HepG2 (cell line): Measurements from ENCODE around the gene ADAMTS20. TPM values are rescaled to one million over a fixed set of nuclear protein-coding genes. Genes with fewer than 3 reads are reported as not detected.

Experiments used
- ATAC-seq: fragments of 200-7000 bp; cut with Tn5 transposase; 3 replicates; pipeline ENCODE4 v1.9.1; 2020; ENCODE audit warnings: mild to moderate bottlenecking, moderate library complexity
- BruUV-seq: library from RNA; stranded (reverse); fragments of 400-500 nt; replicated peaks from 2 replicates; lab custom pipeline; 2021; lab: Mats Ljungman, UMichigan
- CTCF ChIA-PET: fragments of 300-600 bp; formaldehyde crosslinking; extraction: SDS; loops from one replicate; lab custom pipeline; 2021; ENCODE audit warnings: low total read pairs, inconsistent platforms, low intra/inter-chr PET ratio; lab: Yijun Ruan, JAX
- POLR2A ChIA-PET: fragments of 350-600 bp; sonication (Branson Sonifier 250); formaldehyde crosslinking; loops from one replicate; lab custom pipeline; 2020; ENCODE audit warnings: antibody characterized with exemption, inconsistent platforms; lab: Yijun Ruan, JAX
- DNase-seq: peaks from one replicate; pipeline ENCODE4 v3.0.0-alpha.2; 2015; ENCODE audit warnings: low spot score
- FAIRE-seq: peaks from 3 replicates; lab custom pipeline; 2011; peaks lifted over from hg19 to GRCh38; lab: Jason Lieb, UNC
- H2AFZ ChIP-seq: one replicate; pipeline ENCODE4 v1.6.1; 2011; ENCODE audit warnings: low read length, inconsistent platforms
- H3K27ac ChIP-seq: fragments of 300-600 bp; 3 replicates; pipeline ENCODE4 v1.8.0; 2011; ENCODE audit warnings: mixed run types, mild to moderate bottlenecking, mixed read lengths, low read length, inconsistent platforms; ENCODE audit not compliant: insufficient read depth; ENCODE audit errors: extremely low read length
- H3K27me3 ChIP-seq, 2 experiments: fragments of 200-600 bp in 1 of 2; 2 replicates in 1 of 2; 3 replicates in 1 of 2; pipeline versions ENCODE4 v1.6.0 to v1.8.0; 2011; ENCODE audit warnings: low read length in 2 of 2, mild to moderate bottlenecking in 2 of 2, moderate library complexity in 2 of 2, inconsistent platforms in 1 of 2; ENCODE audit not compliant: insufficient read depth in 2 of 2, control insufficient read depth in 1 of 2
- H3K36me3 ChIP-seq, 2 experiments: fragments of 200-600 bp in 1 of 2; replicated peaks in 1 of 2; 2 replicates in 1 of 2; 3 replicates in 1 of 2; pipeline versions ENCODE4 v1.5.1 to v1.8.0; 2011; ENCODE audit warnings: low read length in 2 of 2, inconsistent platforms in 1 of 2; ENCODE audit not compliant: insufficient read depth in 2 of 2, control insufficient read depth in 1 of 2
- H3K4me1 ChIP-seq: 2 replicates; pipeline ENCODE4 v1.5.1; 2012; ENCODE audit warnings: low read length, inconsistent platforms; ENCODE audit not compliant: insufficient read depth
- H3K4me2 ChIP-seq: 2 replicates; pipeline ENCODE4 v1.6.0; 2011; ENCODE audit warnings: low read depth, low read length, inconsistent platforms
- H3K4me3 ChIP-seq, 3 experiments: fragments of 200-600 bp in 1 of 3; sonication (generic), shearing (Covaris generic) in 1 of 3; replicated peaks in 1 of 3; 2 replicates each; pipeline ENCODE4 v1.5.1; 2011 to 2016; ENCODE audit warnings: low read length in 3 of 3, inconsistent platforms in 2 of 3, low read depth in 2 of 3, mild to moderate bottlenecking in 2 of 3, control low read depth in 1 of 3, mixed read lengths in 1 of 3; ENCODE audit not compliant: insufficient read depth in 1 of 3
- H3K79me2 ChIP-seq: one replicate; pipeline ENCODE4 v1.6.1; 2011; ENCODE audit warnings: low read length, inconsistent platforms; ENCODE audit not compliant: insufficient read depth
- H3K9ac ChIP-seq: 2 replicates; pipeline ENCODE4 v1.6.0; 2011; ENCODE audit warnings: mild to moderate bottlenecking, low read depth, low read length, inconsistent platforms; ENCODE audit not compliant: insufficient read depth
- H3K9me3 ChIP-seq: 2 replicates; pipeline ENCODE4 v1.5.1; 2012; ENCODE audit warnings: mild to moderate bottlenecking, low read length
- H4K20me1 ChIP-seq: 2 replicates; pipeline ENCODE4 v1.6.0; 2011; ENCODE audit warnings: inconsistent platforms, mild to moderate bottlenecking, low read length, moderate library complexity; ENCODE audit not compliant: insufficient read depth
- ARID2 ChIP-seq: sonication (generic); formaldehyde crosslinking; IDR thresholded peaks from 2 replicates; pipeline ENCODE4 v1.8.1; 2022; ENCODE audit warnings: mild to moderate bottlenecking, missing genetic modification reagents, borderline replicate concordance
- HIVEP1 ChIP-seq: sonication (generic); formaldehyde crosslinking; IDR thresholded peaks from 2 replicates; pipeline ENCODE4 v1.4.0; 2020; ENCODE audit warnings: mild to moderate bottlenecking, missing genetic modification reagents
- NFYC ChIP-seq: IDR thresholded peaks from 2 replicates; pipeline ENCODE4 v1.6.1; 2016; ENCODE audit warnings: missing genetic modification reagents, missing compliant biosample characterization
- PAXIP1 ChIP-seq: sonication (generic); formaldehyde crosslinking; conservative IDR thresholded peaks from 2 replicates; pipeline ENCODE4 v1.4.0; 2020; ENCODE audit warnings: mild to moderate bottlenecking, missing genetic modification reagents, moderate library complexity
- POLR2A ChIP-seq, 2 experiments: IDR thresholded peaks; 2 replicates each; pipeline ENCODE4 v1.6.1; 2011; ENCODE audit warnings: low read depth in 2 of 2, low read length in 2 of 2, mild to moderate bottlenecking in 1 of 2, moderate library complexity in 1 of 2; ENCODE audit not compliant: insufficient read depth in 1 of 2
- SAP130 ChIP-seq: IDR thresholded peaks from 2 replicates; pipeline ENCODE4 v1.6.1; 2016; ENCODE audit warnings: low read depth
- WGBS: methylation state at CpG from one replicate; pipeline ENCODE4 v1.1.6; 2017; ENCODE audit warnings: low lambda C conversion rate; 5-methylcytosine and 5-hydroxymethylcytosine counted together
- in situ Hi-C: cut with HindIII; loops from 2 replicates; pipeline ENCODE4 v1.10.0; 2017; ENCODE audit warnings: low pct_unique_long_range_greater_than_20kb; ENCODE audit not compliant: extremely low pct_ligation_motif_present
- intact Hi-C: fragments of 100-400 bp; cut with micrococcal nuclease; formaldehyde crosslinking; loops from one replicate; pipeline ENCODE4 v1.10.0; 2022; ENCODE audit not compliant: unreplicated experiment
- polyA plus RNA-seq, 8 experiments: library from polyadenylated mRNA; depleted of rRNA in 3 of 8; stranded (reverse) in 7 of 8; unstranded in 1 of 8; fragments of >200 nt; fragmentation: Illumina TruSeq in 4 of 8; extraction: Trizol in 4 of 8; gene quantifications; 2 replicates each; pipeline versions ENCODE4 v1.2.1 to v1.2.3, GENCODE V29; 2011 to 2016; ENCODE audit warnings: low read depth in 4 of 8, missing spikeins in 1 of 8, mixed read lengths in 1 of 8; ENCODE audit not compliant: insufficient read depth in 1 of 8
- total RNA-seq, 5 experiments: library from RNA; depleted of rRNA; stranded (reverse); fragments of >200 nt; fragmentation: Illumina TruSeq; extraction: Trizol; gene quantifications; 2 replicates each; pipeline ENCODE4 v1.2.3, GENCODE V29; 2016; ENCODE audit warnings: low read depth in 1 of 5
- TF ChIP-seq, protein P1 (sequence below): IDR thresholded peaks from 2 replicates; pipeline ENCODE4 v1.6.1; 2016; ENCODE audit warnings: missing compliant biosample characterization, missing genetic modification reagents, borderline replicate concordance
- TF ChIP-seq, protein P2 (sequence below): sonication (generic); formaldehyde crosslinking; IDR thresholded peaks from 2 replicates; pipeline ENCODE4 v1.4.0; 2020; ENCODE audit warnings: low read depth, mild to moderate bottlenecking, missing genetic modification reagents
- TF ChIP-seq, protein P3 (sequence below): IDR thresholded peaks from 2 replicates; pipeline ENCODE4 v1.6.1; 2016

The ADAMTS20 gene
- total and polyA plus RNA-seq, 2 of the 13 experiments (the other 11 are each of a cell fraction or from before 2014, with no cell fraction given), result not detected

- intact Hi-C loops, result no loop called here
- in situ Hi-C loops, result no loop called here
- no peaks in the 10 kb centered on the region for H4K20me1 ChIP-seq
- H3K4me1 ChIP-seq, result no peaks in the 10 kb centered on the region
- ChIA-PET CTCF (no interaction called here), POLR2A (no interaction called here)
- no peaks in the 10 kb centered on the region for H3K36me3 ChIP-seq
- no peak overlapping the region for H2AFZ ChIP-seq
- H3K4me2 ChIP-seq, result no peak overlapping the region
- BruUV-seq, result no TSS peak
- H3K27me3 ChIP-seq, result no peaks in the 10 kb centered on the region
- H3K9me3 ChIP-seq, result no peaks in the 10 kb centered on the region
- no peak overlapping the region for H3K4me3 ChIP-seq
- no peaks in the 10 kb centered on the region for H3K79me2 ChIP-seq
- H3K27ac ChIP-seq, result no peak overlapping the region
- TF ChIP-seq PAXIP1 (CRISPR knock-in tag) (no peak), NFYC (CRISPR knock-in tag) (no peak), HIVEP1 (CRISPR knock-in tag) (no peak), SAP130 (CRISPR knock-in tag) (no peak), ARID2 (no peak)
- TF ChIP-seq, all 625 proteins: peak for 0
- FAIRE-seq (no peak), DNase-seq (no peak), ATAC-seq (no peak)
- no peak overlapping the region for H3K9ac ChIP-seq
- 7% methylated on average over 4 of the region's 5 CpGs for WGBS
Measured at GRCh38 chr12:43396671-43397070, 155.3 kb downstream of the ADAMTS20 start.

- 2% methylated on average over 2 of the region's 2 CpGs for WGBS
- no peak for TF ChIP-seq POLR2A (IDR thresholded peaks at IDR 0.05; ENCODE audit: insufficient read depth in 1 of 2, low read depth in 2 of 2, low read length in 2 of 2)
- TF ChIP-seq, protein P1, sequence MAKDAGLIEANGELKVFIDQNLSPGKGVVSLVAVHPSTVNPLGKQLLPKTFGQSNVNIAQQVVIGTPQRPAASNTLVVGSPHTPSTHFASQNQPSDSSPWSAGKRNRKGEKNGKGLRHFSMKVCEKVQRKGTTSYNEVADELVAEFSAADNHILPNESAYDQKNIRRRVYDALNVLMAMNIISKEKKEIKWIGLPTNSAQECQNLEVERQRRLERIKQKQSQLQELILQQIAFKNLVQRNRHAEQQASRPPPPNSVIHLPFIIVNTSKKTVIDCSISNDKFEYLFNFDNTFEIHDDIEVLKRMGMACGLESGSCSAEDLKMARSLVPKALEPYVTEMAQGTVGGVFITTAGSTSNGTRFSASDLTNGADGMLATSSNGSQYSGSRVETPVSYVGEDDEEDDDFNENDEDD (CRISPR knock-in tag), result no peak
- TF ChIP-seq, protein P2, sequence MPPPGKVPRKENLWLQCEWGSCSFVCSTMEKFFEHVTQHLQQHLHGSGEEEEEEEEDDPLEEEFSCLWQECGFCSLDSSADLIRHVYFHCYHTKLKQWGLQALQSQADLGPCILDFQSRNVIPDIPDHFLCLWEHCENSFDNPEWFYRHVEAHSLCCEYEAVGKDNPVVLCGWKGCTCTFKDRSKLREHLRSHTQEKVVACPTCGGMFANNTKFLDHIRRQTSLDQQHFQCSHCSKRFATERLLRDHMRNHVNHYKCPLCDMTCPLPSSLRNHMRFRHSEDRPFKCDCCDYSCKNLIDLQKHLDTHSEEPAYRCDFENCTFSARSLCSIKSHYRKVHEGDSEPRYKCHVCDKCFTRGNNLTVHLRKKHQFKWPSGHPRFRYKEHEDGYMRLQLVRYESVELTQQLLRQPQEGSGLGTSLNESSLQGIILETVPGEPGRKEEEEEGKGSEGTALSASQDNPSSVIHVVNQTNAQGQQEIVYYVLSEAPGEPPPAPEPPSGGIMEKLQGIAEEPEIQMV (CRISPR knock-in tag), result no peak
- TF ChIP-seq, protein P3, sequence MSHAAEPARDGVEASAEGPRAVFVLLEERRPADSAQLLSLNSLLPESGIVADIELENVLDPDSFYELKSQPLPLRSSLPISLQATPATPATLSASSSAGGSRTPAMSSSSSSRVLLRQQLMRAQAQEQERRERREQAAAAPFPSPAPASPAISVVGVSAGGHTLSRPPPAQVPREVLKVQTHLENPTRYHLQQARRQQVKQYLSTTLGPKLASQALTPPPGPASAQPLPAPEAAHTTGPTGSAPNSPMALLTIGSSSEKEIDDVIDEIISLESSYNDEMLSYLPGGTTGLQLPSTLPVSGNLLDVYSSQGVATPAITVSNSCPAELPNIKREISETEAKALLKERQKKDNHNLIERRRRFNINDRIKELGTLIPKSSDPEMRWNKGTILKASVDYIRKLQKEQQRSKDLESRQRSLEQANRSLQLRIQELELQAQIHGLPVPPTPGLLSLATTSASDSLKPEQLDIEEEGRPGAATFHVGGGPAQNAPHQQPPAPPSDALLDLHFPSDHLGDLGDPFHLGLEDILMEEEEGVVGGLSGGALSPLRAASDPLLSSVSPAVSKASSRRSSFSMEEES (CRISPR knock-in tag), result no peak
Measured at GRCh38 chr12:43392116-43392515, 159.9 kb downstream of the ADAMTS20 start.

More at GRCh38 chr12:43392116-43392515, 159.9 kb downstream of the ADAMTS20 start:
- no TSS peak for BruUV-seq
- intact Hi-C loops, result no loop called here
- FAIRE-seq, result no peak
- H3K27ac ChIP-seq, result no peak overlapping the region
- in situ Hi-C loops, result no loop called here
- no peak for ATAC-seq
- POLR2A ChIA-PET, result no interaction called here
- no peaks in the 10 kb centered on the region; the same call in 1 of the 2 replicates for H3K9me3 ChIP-seq
- no peak overlapping the region for H3K4me2 ChIP-seq
- no peak overlapping the region for H3K4me3 ChIP-seq
- no peak overlapping the region for H3K9ac ChIP-seq
- no peak for DNase-seq
- H3K79me2 ChIP-seq, result no peaks in the 10 kb centered on the region
- CTCF ChIA-PET, result no interaction called here
- H3K36me3 ChIP-seq, result no peaks in the 10 kb centered on the region
- H4K20me1 ChIP-seq, result no peaks in the 10 kb centered on the region
- H2AFZ ChIP-seq, result no peak overlapping the region
- H3K4me1 ChIP-seq, result no peaks in the 10 kb centered on the region
- H3K27me3 ChIP-seq, result no peaks in the 10 kb centered on the region
